GM12864 (cell line): Measurements from ENCODE around the gene CDKAL1.

Source experiments
- DNase-seq: peaks from one replicate; pipeline ENCODE4 v3.0.0-alpha.2; 2011; ENCODE audit warnings: low read depth
- H3K4me3 ChIP-seq: 2 replicates; pipeline ENCODE4 v1.5.1; 2011; ENCODE audit warnings: mild to moderate bottlenecking, low read depth, low read length, control low read depth
- TF ChIP-seq, protein P1 (sequence below): IDR thresholded peaks from 2 replicates; pipeline ENCODE4 v1.5.1; 2011; ENCODE audit warnings: low read depth, mild to moderate bottlenecking, moderate library complexity, low read length, control low read depth, inconsistent platforms; ENCODE audit errors: missing control alignments

Gene CDKAL1

DNA sequence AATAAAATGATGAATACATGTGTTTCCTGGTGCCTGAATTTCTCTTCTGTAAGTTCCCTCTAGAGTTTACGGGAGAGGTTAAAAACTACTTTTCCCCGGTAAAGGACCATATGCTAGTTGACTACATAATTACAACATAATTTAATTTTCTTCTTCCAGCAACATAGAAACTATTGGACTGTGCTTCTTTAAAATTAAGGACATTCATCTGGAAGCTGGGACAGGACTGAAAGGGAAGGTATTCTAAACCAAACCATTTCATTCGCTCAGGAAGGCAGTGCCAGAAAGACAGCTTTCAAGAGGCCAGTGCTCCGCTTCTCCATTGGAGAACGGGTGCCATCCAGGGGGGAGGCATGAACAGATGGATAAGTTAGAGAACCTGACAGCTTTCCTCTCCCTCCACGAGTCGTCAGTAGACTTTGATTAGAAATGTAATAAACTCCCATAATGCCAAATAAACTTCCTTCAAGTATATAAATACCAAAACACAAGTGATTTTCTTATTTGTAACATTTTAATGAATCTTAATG is 601.3 kb downstream of the CDKAL1 start:
- no peak overlapping the region for H3K4me3 ChIP-seq
- TF ChIP-seq, protein P1, sequence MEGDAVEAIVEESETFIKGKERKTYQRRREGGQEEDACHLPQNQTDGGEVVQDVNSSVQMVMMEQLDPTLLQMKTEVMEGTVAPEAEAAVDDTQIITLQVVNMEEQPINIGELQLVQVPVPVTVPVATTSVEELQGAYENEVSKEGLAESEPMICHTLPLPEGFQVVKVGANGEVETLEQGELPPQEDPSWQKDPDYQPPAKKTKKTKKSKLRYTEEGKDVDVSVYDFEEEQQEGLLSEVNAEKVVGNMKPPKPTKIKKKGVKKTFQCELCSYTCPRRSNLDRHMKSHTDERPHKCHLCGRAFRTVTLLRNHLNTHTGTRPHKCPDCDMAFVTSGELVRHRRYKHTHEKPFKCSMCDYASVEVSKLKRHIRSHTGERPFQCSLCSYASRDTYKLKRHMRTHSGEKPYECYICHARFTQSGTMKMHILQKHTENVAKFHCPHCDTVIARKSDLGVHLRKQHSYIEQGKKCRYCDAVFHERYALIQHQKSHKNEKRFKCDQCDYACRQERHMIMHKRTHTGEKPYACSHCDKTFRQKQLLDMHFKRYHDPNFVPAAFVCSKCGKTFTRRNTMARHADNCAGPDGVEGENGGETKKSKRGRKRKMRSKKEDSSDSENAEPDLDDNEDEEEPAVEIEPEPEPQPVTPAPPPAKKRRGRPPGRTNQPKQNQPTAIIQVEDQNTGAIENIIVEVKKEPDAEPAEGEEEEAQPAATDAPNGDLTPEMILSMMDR = no peak
- DNase-seq = no peak

DNA sequence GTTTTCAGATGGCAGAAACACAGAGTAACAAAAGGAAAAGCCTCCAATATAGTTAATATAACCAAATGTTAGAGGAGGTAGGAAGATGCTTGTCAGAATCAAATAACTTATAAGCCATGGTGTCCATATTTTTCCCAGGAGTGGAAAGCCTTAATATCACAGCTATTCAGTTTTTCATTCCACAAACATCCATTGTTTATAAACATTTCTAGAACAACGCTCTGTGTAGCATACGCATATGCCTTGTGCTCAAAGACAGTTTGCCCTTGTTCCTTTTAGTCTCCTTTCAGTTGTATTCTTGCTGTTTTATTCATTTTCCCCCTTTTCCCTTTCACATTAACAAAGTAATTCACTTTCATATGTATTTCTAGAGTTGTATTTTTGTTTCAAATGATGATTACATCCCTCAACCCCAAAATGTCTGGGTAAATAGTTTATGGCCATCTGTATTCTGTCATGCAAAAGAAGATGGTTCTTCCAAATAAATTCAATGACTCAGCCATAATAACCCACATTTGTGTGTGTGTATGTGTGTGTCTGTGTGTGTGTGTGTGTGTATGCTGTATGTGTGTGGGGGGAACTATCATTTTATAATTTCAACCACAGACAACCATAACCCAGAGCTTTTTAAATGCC is 603.6 kb downstream of the CDKAL1 start:
- no peak for DNase-seq

DNA sequence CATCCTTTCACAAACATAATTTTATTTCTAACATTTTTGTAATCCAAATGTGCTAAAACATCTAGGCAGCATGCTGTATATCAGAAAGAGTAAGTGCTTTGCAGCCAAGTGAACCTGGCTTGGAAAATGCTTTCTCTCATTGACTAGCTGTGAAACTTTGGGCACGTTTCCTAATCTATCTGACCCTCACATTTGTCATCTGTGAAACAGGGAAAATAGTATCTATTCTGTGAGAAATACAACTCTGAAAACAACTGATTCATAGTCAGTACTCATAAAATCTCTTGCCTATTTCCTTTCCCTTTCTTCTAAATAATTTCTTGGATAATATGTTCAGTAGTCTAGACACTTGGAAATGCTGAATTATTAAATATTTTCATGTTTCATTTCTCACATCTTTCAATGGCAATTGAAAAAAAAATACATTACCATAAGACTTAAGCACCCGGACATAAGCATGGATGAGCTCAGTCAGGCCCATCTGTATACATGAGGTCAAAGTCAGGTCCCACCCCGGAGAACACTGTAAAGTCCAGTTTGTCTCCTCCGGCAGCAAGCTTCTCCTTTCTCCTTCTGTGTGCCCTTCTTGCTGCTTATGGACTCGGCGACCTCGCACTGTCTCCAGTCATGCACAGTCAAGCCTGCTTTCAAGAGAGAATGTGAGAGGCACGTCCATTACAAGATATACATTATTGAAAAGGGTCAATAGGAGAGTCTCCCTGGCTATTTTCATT is 604.2 kb downstream of the CDKAL1 start:
- TF ChIP-seq, protein P1 = no peak
- no peak overlapping the region for H3K4me3 ChIP-seq
- DNase-seq = no peak

More for the DNA sequence above, 603.6 kb downstream of the CDKAL1 start:
- TF ChIP-seq, protein P1 = no peak
- no peak overlapping the region for H3K4me3 ChIP-seq

DNA sequence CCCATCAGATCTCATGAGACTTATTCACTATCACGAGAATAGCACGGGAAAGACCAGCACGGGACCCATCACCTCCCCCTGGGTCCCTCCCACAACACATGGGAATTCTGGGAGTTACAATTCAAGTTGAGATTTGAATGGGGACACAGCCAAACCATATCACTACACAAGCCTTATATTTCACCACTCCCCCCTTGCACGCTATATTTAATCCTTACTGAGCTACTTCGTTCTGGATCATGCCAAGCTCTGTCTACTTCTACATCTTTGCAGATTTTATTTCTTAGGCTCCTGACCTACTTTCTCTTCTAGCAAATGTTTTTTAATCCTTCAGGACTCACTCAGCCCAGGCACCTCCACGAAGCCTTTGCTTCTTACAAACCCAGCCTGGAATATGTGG is 606.7 kb downstream of the CDKAL1 start:
- H3K4me3 ChIP-seq = no peak overlapping the region
- DNase-seq = no peak
- TF ChIP-seq, protein P1 = no peak

DNA sequence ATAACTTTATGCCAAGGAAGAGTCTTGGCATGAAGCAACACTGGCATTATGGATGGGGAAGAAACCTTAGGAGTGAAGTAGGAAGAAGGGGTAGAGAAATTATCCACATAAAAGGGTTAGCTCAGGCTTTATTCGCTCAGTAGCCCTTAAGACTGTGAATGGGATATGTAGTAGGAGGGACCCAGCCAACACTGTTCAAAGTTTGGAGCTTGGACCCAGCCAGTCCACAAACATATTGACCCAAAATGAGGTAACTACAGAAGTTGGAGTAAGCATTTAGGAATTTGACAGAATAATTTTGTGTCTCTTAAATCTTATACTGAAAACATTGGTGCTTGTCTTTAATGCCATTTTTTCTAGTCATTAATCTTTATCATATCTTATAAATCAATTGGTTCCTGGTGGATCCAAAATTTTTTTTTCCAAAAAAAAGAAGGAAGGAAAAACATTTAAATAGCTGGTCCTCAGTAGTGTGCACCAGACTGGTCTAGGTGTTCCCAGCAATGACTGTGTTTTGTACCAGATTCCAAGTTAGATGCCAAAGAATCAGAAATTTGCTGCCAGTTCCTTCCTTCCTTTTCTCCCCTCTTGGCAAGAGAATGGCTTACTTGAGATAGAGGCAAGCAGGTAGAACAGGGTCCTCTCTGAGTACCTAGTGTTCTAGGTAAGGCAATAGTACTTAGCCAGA is 607.5 kb downstream of the CDKAL1 start:
- no peak for DNase-seq
- H3K4me3 ChIP-seq = no peak overlapping the region
- TF ChIP-seq, protein P1 = no peak

DNA sequence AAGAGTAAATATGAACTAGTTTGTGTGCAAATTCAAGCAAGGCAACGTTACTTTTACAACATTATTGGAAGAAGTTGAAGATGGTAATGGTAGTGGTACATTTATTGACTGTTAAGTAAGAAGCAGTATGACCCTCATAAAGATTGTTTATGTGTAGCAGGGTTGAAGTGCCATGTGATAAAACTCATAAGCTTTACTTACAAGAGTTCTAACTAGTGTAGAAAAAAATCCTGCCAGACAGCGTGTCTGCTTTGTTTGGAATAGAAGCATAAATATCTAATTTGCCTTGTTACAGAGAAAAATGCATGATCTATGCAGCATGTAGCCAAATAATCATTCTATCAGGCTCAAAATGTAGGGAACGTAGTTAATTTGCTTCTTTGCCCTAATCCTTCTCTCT is 608.5 kb downstream of the CDKAL1 start:
- TF ChIP-seq, protein P1 = no peak
- DNase-seq = no peak
- H3K4me3 ChIP-seq = no peak overlapping the region
